H1 (cell line): Measurements from ENCODE around the gene SULT2B1. TPM values are rescaled to one million over a fixed set of nuclear protein-coding genes. Genes with fewer than 3 reads are reported as not detected.

Experiments
- KDM5A ChIP-seq: fragments of 200-600 bp; IDR thresholded peaks from 2 replicates; pipeline ENCODE4 v1.7.1; 2012; ENCODE audit warnings: mild to moderate bottlenecking, low read length, inconsistent platforms, mixed read lengths
- TCF12 ChIP-seq: IDR thresholded peaks from 2 replicates; pipeline ENCODE4 v1.6.1; 2011; ENCODE audit warnings: low read depth, mild to moderate bottlenecking, low read length
- polyA plus RNA-seq, 7 experiments: library from polyadenylated mRNA; depleted of rRNA in 3 of 7; stranded (reverse) in 5 of 7; unstranded in 2 of 7; fragments of >200 nt in 5 of 7; fragments of 200-250 nt in 2 of 7; gene quantifications; 1 replicate in 5 of 7; 2 replicates in 1 of 7; 4 replicates in 1 of 7; pipeline versions ENCODE4 v1.2.1 to v1.2.3, GENCODE V29; 2011 to 2013; ENCODE audit warnings: missing spikeins in 2 of 7, mixed read lengths in 2 of 7
- total RNA-seq: library from RNA; stranded (reverse); fragmentation: NEBNext Ultra II Directional; extraction: Animal tissue kit (Norgen Biotek cat#: 25700); gene quantifications from 2 replicates; pipeline ENCODE4 v1.2.1, GENCODE V29; 2021
- TF ChIP-seq, protein P1 (sequence below): fragments of 300-600 bp; sonication (generic); IDR thresholded peaks from 2 replicates; pipeline ENCODE4 v1.7.1; 2012; ENCODE audit warnings: low read length, moderate library complexity, mild to moderate bottlenecking, inconsistent platforms; ENCODE audit not compliant: insufficient replicate concordance
- TF ChIP-seq, protein P2 (sequence below): IDR thresholded peaks from 2 replicates; pipeline ENCODE4 v1.6.1; 2012; ENCODE audit warnings: low read length, inconsistent platforms

The SULT2B1 gene
- total and polyA plus RNA-seq, 2 of the 8 experiments (the other 6 are each of a cell fraction or from before 2014, with no cell fraction given): 1.5 to 2.6 TPM

DNA sequence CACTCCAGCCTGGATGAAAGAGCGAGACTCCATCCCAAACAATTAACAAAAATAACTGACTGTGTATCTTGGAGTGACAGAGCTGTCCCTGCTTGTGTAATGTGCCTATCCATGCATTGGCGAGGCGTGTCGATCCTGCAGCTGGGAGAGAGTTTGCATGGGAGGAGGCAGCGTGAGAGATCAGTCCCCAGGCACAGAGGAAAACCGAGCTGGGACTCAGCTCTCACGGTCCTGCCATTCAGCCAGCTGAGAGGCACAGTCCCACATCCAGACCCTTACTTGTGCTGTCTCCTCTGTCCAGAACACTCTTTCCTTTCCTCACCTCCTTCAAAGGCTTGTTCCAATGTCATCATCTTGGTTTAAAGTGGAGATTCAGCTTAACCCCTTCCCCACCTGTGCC is 11.9 kb upstream of the SULT2B1 start (continued):
- TF ChIP-seq, protein P1, sequence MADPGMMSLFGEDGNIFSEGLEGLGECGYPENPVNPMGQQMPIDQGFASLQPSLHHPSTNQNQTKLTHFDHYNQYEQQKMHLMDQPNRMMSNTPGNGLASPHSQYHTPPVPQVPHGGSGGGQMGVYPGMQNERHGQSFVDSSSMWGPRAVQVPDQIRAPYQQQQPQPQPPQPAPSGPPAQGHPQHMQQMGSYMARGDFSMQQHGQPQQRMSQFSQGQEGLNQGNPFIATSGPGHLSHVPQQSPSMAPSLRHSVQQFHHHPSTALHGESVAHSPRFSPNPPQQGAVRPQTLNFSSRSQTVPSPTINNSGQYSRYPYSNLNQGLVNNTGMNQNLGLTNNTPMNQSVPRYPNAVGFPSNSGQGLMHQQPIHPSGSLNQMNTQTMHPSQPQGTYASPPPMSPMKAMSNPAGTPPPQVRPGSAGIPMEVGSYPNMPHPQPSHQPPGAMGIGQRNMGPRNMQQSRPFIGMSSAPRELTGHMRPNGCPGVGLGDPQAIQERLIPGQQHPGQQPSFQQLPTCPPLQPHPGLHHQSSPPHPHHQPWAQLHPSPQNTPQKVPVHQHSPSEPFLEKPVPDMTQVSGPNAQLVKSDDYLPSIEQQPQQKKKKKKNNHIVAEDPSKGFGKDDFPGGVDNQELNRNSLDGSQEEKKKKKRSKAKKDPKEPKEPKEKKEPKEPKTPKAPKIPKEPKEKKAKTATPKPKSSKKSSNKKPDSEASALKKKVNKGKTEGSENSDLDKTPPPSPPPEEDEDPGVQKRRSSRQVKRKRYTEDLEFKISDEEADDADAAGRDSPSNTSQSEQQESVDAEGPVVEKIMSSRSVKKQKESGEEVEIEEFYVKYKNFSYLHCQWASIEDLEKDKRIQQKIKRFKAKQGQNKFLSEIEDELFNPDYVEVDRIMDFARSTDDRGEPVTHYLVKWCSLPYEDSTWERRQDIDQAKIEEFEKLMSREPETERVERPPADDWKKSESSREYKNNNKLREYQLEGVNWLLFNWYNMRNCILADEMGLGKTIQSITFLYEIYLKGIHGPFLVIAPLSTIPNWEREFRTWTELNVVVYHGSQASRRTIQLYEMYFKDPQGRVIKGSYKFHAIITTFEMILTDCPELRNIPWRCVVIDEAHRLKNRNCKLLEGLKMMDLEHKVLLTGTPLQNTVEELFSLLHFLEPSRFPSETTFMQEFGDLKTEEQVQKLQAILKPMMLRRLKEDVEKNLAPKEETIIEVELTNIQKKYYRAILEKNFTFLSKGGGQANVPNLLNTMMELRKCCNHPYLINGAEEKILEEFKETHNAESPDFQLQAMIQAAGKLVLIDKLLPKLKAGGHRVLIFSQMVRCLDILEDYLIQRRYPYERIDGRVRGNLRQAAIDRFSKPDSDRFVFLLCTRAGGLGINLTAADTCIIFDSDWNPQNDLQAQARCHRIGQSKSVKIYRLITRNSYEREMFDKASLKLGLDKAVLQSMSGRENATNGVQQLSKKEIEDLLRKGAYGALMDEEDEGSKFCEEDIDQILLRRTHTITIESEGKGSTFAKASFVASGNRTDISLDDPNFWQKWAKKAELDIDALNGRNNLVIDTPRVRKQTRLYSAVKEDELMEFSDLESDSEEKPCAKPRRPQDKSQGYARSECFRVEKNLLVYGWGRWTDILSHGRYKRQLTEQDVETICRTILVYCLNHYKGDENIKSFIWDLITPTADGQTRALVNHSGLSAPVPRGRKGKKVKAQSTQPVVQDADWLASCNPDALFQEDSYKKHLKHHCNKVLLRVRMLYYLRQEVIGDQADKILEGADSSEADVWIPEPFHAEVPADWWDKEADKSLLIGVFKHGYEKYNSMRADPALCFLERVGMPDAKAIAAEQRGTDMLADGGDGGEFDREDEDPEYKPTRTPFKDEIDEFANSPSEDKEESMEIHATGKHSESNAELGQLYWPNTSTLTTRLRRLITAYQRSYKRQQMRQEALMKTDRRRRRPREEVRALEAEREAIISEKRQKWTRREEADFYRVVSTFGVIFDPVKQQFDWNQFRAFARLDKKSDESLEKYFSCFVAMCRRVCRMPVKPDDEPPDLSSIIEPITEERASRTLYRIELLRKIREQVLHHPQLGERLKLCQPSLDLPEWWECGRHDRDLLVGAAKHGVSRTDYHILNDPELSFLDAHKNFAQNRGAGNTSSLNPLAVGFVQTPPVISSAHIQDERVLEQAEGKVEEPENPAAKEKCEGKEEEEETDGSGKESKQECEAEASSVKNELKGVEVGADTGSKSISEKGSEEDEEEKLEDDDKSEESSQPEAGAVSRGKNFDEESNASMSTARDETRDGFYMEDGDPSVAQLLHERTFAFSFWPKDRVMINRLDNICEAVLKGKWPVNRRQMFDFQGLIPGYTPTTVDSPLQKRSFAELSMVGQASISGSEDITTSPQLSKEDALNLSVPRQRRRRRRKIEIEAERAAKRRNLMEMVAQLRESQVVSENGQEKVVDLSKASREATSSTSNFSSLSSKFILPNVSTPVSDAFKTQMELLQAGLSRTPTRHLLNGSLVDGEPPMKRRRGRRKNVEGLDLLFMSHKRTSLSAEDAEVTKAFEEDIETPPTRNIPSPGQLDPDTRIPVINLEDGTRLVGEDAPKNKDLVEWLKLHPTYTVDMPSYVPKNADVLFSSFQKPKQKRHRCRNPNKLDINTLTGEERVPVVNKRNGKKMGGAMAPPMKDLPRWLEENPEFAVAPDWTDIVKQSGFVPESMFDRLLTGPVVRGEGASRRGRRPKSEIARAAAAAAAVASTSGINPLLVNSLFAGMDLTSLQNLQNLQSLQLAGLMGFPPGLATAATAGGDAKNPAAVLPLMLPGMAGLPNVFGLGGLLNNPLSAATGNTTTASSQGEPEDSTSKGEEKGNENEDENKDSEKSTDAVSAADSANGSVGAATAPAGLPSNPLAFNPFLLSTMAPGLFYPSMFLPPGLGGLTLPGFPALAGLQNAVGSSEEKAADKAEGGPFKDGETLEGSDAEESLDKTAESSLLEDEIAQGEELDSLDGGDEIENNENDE: no peak
- TF ChIP-seq, protein P2, sequence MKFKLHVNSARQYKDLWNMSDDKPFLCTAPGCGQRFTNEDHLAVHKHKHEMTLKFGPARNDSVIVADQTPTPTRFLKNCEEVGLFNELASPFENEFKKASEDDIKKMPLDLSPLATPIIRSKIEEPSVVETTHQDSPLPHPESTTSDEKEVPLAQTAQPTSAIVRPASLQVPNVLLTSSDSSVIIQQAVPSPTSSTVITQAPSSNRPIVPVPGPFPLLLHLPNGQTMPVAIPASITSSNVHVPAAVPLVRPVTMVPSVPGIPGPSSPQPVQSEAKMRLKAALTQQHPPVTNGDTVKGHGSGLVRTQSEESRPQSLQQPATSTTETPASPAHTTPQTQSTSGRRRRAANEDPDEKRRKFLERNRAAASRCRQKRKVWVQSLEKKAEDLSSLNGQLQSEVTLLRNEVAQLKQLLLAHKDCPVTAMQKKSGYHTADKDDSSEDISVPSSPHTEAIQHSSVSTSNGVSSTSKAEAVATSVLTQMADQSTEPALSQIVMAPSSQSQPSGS: no peak
- no peak for TF ChIP-seq TCF12
- no peak for TF ChIP-seq KDM5A
